Measurements from ENCODE around the gene FMO4.
"Not testable (repeated sequence)": the region's sequence is repeated elsewhere in the genome, so short reads cannot be mapped to it uniquely, and the experiment has no call there.

FMO4 gene

DNA sequence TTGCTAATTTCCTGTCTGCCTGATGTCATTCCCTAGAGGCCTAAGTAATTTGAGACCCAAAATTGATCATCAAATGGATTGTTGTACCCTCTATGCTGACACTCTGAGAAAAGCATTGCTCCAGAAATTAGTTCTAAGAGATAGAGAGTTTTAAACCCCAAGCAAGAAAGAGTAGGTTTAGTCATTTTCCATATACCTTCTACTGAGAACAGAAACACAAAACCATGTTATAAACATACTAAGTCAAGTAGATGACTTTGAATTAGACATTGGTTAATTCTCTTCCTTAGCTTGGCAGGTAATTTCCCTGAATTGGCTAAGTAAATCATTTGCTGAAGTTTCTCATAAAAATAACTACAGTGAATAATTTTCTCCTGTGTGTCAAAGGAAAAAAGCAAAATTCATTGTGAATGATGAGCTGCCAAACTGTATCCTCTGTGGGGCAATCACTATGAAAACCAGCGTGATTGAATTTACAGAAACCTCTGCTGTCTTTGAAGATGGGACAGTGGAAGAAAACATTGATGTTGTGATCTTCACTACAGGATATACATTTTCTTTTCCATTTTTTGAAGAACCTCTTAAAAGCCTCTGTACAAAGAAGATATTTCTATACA, 20.1 kb downstream of the FMO4 start:
- DNase-seq: no peak

DNA sequence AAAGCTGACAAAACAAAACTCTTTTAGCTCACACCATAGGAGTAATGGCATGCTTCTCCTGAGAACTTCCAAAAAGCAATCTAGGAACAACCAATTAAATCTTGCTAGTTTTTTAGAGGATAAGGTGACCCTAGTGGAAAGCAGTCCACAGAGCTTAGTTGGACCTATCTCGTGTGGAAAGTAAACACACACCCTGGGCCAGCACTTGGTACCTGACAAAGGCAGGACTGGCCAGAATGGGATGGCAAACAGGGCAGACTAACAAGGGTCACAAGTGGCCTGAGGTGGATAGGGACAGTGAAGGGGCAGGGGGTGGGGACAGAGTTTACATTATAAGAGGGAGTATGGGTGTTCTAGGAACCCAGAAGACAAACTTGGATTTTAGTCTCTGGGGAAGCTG, 22.0 kb downstream of the FMO4 start:
- DNase-seq: no peak

DNA sequence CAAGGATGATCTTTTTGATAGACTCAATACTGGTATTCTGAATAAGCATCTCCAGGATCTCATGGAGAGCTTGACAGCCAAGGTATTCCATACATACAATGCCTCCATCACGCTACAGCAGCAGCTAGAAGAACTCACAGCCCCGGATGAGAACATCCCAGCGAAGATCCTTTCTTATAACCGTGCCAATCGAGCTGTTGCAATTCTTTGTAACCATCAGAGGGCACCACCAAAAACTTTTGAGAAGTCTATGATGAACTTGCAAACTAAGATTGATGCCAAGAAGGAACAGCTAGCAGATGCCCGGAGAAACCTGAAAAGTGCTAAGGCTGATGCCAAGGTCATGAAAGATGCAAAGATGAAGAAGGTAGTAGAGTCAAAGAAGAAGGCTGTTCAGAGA, 25.4 kb downstream of the FMO4 start:
- DNase-seq: not testable (repeated sequence)

DNA sequence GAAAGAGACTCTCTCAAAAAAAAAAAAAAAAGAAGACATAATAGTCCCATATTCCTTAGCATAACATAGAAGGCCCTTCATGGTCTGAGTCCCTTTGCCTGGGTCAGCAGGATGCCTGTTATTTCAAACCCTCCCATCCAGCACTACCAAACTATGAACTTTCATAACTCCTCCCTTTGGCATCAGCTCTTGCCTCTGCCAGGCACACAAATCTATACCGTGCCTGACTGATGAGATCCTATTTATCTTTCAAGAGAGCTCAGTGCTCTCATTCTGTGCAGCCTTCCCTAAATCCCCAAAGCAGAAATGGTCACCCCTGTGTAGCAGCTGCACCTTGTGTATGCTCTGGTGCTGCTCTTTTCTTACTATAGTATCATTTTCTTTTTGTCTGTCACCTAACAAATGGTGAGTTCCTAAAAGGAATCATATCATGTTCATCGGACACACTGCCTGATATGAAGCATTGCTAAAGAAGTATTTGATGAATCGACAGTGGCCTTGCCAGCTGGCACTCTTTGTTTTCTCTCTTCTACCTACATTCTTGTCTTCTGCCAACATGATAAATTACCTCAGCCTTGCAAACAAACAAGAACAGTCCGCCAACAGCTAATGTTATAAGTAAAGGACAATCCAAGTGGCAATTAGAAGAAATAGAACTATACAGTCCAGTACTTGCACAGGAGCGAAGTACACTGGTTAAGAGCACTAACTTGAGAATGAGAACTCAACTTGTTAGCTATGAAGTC, 29.9 kb downstream of the FMO4 start:
- DNase-seq: no peak

DNA sequence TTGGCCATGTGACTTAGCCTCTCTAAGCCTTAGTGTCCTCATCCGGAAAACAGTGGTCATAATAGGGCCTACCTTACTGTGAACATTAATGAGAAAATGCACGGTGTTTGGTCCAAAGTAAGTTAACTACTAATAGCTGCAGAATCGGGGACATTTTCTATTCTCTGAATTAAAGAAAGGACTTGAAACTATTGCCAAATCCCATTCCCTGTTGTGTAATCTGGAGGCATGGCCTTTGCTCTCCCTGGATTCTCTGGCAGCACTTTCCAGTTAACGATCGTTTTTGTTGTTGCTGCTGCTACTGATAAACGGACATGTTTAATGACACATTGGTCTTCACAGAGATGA, 30.5 kb downstream of the FMO4 start:
- no peak for DNase-seq

DNA sequence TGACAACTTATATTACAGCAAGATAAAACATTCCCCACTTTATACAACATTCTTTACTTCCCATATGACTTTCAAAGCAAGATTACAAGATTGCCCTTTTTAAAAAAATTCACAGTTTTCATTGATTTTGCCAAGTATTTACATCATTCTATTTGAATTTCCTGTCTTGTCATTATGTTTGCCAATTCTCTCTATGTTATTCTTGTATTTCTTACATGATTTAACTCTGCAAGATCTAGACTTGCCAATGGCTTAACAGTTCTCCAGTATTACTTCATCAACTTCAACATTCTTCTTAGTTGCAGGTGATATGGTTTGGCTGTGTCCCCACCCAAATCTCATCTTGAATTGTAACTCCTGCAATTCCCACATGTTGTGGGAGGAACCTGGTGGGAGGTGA, 31.6 kb downstream of the FMO4 start:
- no peak for DNase-seq

DNA sequence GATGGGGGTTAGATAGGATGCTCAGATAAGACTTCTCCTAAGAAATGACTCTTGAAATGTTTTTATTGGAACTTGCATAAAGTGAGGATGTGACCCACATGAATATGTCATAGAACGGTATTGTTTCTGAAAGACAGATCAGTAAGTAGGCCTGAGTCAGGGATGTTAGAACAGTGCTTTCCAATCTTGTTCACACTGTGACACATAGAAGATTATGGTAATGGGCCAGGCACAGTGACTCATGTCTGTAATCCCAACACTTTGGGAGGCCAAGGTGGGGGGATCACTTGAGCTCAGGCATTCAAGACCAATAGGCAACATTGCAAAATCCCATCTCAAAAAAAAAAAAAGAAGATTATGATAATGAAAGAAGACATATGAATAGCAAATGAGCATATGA, 32.9 kb downstream of the FMO4 start:
- DNase-seq: no peak

DNA sequence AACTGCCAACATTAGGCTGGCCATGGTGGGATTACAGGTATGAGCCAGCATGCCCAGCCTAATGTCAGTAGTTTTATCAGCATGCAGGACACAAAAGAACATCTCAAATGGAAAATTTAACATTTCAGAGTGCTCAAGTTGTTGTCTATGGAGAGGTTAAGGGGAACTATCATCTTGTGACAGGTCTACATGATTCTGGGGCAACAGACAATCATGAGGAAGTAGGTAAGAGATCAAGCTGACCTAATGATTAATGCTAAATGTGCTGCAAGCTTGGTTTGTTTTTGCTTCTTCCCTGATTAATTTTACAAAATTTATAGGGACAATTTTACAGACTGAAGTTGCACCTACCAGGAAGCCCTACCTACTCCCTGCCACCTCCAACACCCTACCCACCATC, 36.6 kb downstream of the FMO4 start:
- no peak for DNase-seq

DNA sequence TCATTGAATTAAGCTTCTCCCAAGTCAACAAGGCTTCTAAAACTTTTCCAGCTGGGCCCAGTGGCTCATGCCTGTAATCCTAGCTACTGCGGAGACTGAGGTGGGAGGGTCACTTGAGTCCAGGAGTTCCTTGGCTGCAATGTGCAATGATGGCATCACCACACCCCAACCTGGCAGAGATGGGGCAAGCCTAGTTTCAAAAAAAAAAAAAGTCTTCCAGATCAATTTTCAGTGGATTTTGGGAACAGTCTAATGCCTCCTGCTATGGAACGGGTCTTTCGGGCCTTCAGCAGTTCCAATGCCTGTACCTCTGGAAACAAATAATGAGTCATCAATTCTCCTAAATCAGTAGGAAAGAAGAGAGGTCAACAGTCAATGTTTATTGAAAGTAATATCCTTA, 38.0 kb downstream of the FMO4 start:
- DNase-seq: no peak

DNA sequence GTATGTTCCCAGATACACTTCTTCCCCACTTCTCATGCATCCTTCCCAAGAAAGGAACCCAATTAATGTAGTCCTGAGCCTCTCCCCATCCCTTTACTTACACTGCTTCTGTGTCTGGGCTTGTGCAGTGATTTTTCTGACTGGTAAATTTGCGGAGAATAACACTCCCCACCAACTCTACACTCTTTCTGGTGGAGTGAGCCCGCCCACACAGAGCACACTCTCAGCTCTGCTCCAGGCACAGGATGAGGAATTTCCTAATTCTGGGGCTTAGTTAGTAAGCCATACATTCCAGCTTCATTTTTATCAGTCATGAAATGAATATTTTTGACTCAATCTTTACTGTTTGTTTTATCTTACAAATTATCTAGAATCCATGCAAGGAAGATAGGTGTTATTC, 38.6 kb downstream of the FMO4 start:
- no peak for DNase-seq

DNA sequence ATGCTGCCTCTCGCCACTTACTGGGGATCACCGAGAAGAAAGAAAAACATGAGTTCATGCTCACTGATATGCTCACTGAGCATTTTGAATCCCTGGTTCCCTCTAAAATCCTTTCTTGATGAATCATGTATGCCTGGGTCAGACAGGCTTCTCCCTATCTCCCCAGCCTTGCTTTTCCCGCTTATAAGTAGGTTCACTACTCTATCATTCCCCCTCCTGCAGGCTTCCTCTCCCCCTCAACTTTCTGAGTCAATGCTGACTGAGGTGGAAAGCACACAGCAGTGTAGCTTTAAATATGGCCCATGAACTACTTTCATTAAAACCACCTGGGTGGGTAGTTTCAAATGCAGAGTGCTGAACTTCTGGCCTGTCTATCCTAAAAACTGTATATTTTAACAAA, 41.7 kb downstream of the FMO4 start:
- DNase-seq: no peak

DNA sequence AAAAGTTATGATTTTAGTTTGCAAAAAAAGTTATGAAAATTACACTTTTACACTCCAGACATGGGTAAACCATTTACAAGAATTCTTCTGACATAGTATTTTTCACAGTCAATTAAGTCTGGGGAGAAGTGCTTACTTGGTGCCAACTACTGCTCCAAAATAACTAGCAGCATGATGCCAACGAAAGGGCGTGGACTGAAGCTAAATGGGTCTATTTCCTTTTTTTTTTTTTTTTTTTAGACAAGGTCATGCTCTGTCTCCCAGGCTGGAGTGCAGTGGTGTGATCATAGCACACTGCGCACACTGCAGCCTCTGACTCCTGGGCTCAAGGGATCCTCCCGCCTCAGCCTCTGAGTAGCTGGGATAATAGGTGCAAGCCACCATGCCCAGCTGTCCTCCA, 43.2 kb downstream of the FMO4 start:
- no peak for DNase-seq

DNA sequence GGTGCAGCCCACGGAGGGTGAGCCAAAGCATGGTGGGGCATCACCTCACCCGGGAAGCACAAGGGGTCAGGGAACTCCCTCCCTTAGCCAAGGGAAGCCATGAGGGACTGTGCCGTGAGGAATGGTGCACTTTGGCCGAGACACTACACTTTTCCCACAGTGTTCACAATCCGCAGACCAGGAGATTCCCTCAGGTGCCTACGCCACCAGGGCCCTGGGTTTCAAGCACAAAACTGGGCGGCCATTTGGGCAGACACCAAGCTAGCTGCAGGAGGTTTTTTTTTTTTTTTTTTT, 45.3 kb downstream of the FMO4 start:
- DNase-seq: not testable (repeated sequence)

DNA sequence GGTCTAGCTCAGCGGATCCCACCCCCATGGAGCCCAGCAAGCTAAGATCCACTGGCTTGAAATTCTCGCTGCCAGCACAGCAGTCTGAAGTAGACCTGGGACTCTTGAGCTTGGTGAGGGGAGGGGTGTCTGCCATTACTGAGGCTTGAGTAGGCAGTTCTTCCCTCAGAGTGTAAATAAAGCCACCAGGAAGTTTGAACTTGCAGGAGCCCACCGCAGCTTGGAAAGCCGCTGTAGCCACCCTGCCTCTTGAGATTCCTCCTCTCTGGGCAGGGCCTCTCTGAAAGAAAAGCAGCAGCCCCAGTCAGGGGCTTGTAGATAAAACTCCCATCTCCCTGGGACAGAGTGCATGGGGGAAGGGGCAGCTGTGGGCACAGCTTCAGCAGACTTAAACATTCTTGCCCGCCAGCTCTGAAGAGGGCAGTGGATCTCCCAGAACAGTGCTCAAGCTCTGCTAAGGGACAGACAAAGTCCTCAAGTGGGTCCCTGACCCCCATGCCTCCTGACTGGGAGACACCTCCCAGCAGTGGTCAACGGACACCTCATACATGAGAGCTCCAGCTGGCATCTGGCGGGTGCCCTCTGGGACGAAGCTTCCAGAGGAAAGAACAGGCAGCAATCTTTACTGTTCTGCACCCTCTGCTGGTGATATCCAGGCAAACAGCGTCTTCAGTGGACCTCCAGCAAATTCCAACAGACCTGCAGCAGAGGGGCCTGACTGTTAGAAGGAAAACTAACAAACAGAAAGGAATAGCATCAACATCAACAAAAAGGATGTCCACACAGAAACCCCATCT, 45.9 kb downstream of the FMO4 start:
- not testable (repeated sequence) for DNase-seq

DNA sequence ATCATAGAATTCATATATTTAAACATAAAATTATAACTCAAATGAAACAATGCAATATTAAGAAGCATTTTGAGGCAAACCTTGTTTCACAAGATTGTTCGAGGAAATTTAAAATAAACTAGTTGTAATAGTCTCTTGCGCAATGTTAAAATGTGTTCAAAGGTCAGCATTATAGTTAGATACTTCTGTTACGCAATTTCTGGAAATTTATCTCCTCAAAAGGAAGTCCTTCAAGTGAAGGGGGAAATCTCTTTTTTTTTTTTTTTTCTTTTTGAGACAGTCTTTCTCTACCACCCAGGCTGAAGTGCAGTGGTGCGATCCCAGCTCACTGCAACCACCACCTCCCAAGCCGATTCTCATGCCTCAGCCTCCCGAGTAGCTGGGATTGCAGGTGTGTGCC, 52.1 kb downstream of the FMO4 start:
- no peak for DNase-seq

DNA sequence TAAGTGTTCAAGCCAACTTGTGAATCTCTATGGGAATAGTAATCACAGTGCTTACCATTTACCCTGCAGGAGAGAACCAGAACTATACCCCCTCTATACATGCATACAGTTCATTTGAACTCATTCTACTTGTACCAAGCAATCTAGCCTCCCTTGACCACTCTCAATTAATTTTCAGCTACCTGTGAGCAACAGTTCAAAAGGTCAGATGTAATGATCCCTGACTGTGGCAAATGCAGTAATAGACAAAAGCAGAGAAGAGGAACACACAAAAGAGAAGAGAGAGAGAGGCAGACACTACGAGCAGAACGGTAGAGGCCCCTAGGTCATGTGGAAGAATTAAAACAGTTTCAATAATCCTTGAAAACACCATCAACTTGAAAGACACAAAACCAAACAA, 52.8 kb downstream of the FMO4 start:
- no peak for DNase-seq

DNA sequence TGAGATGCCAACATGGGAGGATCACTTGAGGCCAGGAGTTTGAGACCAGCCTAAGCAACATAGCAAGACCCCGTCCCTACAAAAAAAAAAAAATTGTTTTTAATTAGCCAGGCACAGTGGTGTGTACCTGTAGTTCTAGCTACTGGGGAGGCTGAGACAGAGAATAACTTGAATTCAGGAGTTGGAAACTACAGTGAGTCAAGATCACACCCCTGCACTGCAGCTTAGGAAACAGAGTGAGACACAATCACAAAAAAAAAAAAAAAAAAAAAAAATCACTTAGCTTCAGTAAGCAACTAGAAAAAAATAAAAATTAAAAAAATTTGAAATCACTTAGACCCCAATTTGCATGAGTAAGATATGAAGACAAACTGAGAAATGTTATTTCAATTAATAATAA, 53.5 kb downstream of the FMO4 start:
- no peak for DNase-seq

DNA sequence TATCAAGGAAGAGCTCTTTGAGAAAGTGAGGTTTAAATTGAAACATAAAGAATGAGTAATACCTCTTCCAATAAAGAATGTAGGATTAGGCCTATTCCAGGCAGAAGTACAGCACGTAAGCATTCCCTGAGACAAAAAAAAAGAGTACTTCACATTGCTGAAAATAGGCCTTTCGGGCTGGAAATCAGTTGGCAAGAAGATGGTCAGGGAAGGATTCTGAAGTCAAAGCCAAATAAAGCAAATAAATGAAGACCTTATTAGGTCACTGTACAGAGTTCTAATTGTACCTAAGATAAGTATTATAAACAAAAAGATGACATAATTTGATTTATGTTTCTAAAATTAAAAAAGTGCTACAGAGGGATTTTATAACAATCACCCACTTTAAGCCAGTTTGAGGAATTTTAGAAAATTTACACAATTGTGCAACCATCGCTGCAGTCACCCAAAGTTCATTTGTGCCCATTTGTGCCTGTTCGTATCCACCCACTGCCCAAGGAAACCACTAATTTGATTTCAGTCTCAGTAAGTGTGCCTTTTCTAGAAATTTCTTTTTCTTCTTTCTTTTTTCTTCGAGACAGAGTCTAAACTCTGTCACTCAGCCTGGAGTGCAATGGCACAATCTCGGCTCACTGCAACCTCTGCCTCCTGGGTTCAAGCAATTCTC, 58.6 kb downstream of the FMO4 start:
- no peak for DNase-seq

DNA sequence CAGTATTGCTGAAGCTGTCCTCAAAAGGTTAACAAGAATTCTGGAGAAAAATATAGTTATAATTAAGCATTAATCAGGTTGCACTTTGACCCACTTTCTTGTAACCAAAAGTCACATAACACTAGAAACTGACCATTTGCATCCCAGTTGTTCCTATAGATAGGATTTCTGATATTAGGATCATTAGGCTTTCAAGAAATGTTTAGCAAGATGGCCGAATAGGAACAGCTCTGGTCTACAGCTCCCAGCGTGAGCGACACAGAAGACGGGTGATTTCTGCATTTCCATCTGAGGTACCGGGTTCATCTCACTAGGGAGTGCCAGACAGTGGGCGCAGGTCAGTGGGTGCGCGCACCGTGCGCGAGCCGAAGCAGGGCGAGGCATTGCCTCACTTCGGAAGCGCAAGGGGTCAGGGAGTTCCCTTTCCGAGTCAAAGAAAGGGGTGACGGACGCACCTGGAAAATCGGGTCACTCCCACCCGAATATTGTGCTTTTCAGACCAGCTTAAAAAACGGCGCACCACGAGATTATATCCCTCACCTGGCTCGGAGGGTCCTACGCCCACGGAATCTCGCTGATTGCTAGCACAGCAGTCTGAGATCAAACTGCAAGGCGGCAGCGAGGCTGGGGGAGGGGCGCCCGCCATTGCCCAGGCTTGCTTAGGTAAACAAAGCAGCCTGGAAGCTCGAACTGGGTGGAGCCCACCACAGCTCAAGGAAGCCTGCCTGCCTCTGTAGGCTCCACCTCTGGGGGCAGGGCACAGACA, 59.6 kb downstream of the FMO4 start:
- DNase-seq: not testable (repeated sequence)

DNA sequence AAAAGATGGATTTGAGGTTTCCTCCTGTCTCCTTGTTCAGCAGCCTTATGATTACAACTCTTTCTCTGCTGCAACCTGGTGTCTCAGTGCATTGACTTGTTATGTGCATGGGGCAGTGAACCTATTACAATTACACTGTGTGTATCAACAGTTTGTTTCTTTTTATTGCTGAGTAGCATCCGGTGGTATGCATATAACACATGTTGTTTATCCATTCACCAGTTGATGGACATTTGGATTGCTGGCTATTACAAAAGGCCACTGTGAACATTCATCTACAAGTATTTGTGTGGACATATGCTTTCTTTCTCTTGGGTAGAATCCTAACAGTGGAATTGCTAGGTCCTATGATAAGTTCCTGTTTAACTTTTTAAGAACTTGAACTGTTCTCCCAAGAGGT, 65.9 kb downstream of the FMO4 start:
- DNase-seq: no peak

DNA sequence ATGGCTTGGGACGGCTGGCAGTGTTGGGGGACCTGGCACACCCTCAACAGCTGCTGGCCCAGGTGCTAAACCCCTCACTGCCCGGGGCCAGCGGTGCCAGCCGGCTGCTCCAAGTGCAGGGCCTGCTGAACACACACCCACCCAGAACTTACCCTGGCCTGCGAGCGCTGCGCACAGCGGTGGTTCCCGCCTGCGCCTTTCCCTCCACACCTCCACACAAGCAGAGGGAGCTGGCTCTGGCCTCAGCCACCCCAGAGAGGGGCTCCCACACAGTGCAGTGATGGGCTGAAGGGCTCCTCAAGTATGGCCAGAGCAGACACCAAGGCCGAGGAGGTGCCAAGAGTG, 67.9 kb downstream of the FMO4 start:
- DNase-seq: no peak

DNA sequence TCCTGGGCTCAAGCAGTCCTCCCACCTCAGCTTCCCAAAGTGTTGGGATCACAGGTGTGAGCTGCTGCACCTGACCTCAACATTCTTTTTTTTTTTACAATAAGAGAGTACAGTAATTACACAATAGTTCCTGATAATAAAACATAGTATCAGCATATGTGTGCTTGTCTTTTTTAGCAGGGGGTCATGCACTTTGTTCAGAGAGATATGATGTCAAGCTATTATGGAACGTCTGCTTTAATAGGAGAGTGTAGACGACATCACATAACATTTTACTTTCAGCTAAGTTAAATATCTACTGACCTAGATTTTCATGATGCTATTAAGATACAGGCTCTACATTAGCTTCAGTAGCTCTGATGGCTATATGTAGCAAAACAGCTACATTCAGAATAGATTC, 70.5 kb downstream of the FMO4 start:
- DNase-seq: no peak

DNA sequence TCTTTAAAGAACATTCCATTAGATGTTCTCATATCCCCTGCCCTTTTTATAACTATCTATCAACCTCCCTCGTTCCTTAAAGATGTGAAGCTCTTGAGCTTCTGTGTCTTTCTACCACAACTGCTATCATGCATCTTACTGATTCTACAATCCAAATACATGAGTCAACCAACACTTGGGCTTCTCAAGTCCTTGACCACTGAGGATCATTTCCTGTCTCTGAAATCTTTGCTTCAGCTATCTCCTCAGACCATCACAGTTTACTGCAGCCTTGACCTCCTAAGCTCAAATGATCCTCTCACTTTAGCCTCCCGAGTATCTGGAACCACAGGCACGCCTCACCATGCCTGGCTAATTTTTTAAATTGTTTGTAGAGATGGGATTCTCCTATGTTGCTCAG, 75.2 kb downstream of the FMO4 start:
- no peak for DNase-seq
